CD4-positive, CD25-positive, alpha-beta regulatory T cell (primary cell): ENCODE data around the gene MAP3K5. TPM values are rescaled to one million over a fixed set of nuclear protein-coding genes. Genes with fewer than 3 reads are reported as not detected.
"Not testable (repeated sequence)": the region's sequence is repeated elsewhere in the genome, so short reads cannot be mapped to it uniquely, and the experiment has no call there.

ENCODE experiments used
- ATAC-seq, 2 donors: fragments of 150-1000 bp; cut with Tn5 transposase; one replicate each; pipeline ENCODE4 v1.10.0; 2021; ENCODE audit warnings: low read depth in 2 of 2, moderate number of reproducible peaks in 2 of 2, moderate library complexity in 1 of 2
- DNase-seq, 3 donors: peaks; one replicate each; pipeline versions ENCODE4 v3.0.0 to v3.0.0-alpha.2; 2012 to 2022; ENCODE audit warnings: mixed read lengths in 1 of 3
- H3K27ac ChIP-seq: one replicate; pipeline ENCODE4 v1.7.0; 2013; ENCODE audit warnings: mild to moderate bottlenecking, low read length; ENCODE audit not compliant: insufficient read depth, poor library complexity, severe bottlenecking
- H3K27me3 ChIP-seq: one replicate; pipeline ENCODE4 v1.7.0; 2013; ENCODE audit warnings: low read length; ENCODE audit not compliant: control insufficient read depth, insufficient read depth
- H3K36me3 ChIP-seq: one replicate; pipeline ENCODE4 v1.7.0; 2013; ENCODE audit warnings: mild to moderate bottlenecking, low read length, moderate library complexity; ENCODE audit not compliant: control insufficient read depth, insufficient read depth
- H3K4me1 ChIP-seq: 2 replicates; pipeline ENCODE4 v1.7.0; 2013; ENCODE audit warnings: mild to moderate bottlenecking, low read length; ENCODE audit not compliant: insufficient read depth, control insufficient read depth, poor library complexity, severe bottlenecking
- H3K4me3 ChIP-seq: one replicate; pipeline ENCODE4 v1.7.0; 2013; ENCODE audit warnings: low read depth, mild to moderate bottlenecking, low read length, moderate library complexity
- H3K9me3 ChIP-seq, 2 experiments: 1 replicate in 1 of 2; 2 replicates in 1 of 2; pipeline ENCODE4 v1.7.0; 2013; ENCODE audit warnings: low read length in 2 of 2, mild to moderate bottlenecking in 1 of 2, moderate library complexity in 1 of 2; ENCODE audit not compliant: control insufficient read depth in 2 of 2
- H3K27ac Mint-ChIP-seq, 3 donors: one replicate each; pipeline ENCODE4 v1.8.0; 2020 to 2022; ENCODE audit warnings: mild to moderate bottlenecking in 3 of 3, mixed read lengths in 3 of 3, moderate library complexity in 2 of 3
- H3K27me3 Mint-ChIP-seq: one replicate; pipeline ENCODE4 v1.8.0; 2022; ENCODE audit warnings: mild to moderate bottlenecking, mixed read lengths
- H3K36me3 Mint-ChIP-seq: one replicate; pipeline ENCODE4 v1.8.0; 2020; ENCODE audit warnings: mixed read lengths
- H3K4me1 Mint-ChIP-seq, 4 donors: one replicate each; pipeline ENCODE4 v1.8.0; 2020 to 2022; ENCODE audit warnings: mixed read lengths in 4 of 4, mild to moderate bottlenecking in 1 of 4
- H3K4me3 Mint-ChIP-seq, 4 donors: one replicate each; pipeline ENCODE4 v1.8.0; 2020 to 2022; ENCODE audit warnings: mild to moderate bottlenecking in 4 of 4, mixed read lengths in 4 of 4, moderate library complexity in 3 of 4
- H3K9me3 Mint-ChIP-seq, 7 donors: one replicate each; pipeline ENCODE4 v1.8.0; 2020 to 2022; ENCODE audit warnings: mixed read lengths in 7 of 7, mild to moderate bottlenecking in 3 of 7, moderate library complexity in 2 of 7
- polyA plus RNA-seq, 4 donors: library from polyadenylated mRNA; unstranded; fragments of 300-500 nt; fragmentation: Illumina TruSeq; gene quantifications; one replicate each; pipeline ENCODE4 v1.2.3, GENCODE V29; 2021
- total RNA-seq: library from RNA; stranded (reverse); gene quantifications from one replicate; pipeline ENCODE4 v1.2.3, GENCODE V29; 2022

MAP3K5 gene
- total and polyA plus RNA-seq, 5 donors from 2014 or later: 14.4 to 44.0 (median 20.5) TPM

GRCh38 chr6:136763255-136763654 lies 29.0 kb downstream of the MAP3K5 start:
- Mint-ChIP-seq H3K36me3 (peaks cover 2% of the 10 kb centered on the region), H3K27ac (peak overlapping the region; percentile 78 to 98 (median 88)), H3K4me3 (peak overlapping the region; percentile 48 to 90 (median 84)), H3K4me1 (peaks cover 45 to 91% (median 76%) of the 10 kb centered on the region in 4 donors), H3K27me3 (no peaks in the 10 kb centered on the region), H3K9me3 (peaks cover 0 to 2% (median 0%) of the 10 kb centered on the region in 7 donors)
- H3K36me3 ChIP-seq: no peaks in the 10 kb centered on the region
- no peaks in the 10 kb centered on the region for H3K9me3 ChIP-seq
- DNase-seq: no peak
- no peak for ATAC-seq
- H3K4me1 ChIP-seq: peaks cover 75% of the 10 kb centered on the region
- H3K27ac ChIP-seq: peak overlapping the region; percentile 77
- no peaks in the 10 kb centered on the region for H3K27me3 ChIP-seq
- H3K4me3 ChIP-seq: peak overlapping the region; percentile 76

DNA sequence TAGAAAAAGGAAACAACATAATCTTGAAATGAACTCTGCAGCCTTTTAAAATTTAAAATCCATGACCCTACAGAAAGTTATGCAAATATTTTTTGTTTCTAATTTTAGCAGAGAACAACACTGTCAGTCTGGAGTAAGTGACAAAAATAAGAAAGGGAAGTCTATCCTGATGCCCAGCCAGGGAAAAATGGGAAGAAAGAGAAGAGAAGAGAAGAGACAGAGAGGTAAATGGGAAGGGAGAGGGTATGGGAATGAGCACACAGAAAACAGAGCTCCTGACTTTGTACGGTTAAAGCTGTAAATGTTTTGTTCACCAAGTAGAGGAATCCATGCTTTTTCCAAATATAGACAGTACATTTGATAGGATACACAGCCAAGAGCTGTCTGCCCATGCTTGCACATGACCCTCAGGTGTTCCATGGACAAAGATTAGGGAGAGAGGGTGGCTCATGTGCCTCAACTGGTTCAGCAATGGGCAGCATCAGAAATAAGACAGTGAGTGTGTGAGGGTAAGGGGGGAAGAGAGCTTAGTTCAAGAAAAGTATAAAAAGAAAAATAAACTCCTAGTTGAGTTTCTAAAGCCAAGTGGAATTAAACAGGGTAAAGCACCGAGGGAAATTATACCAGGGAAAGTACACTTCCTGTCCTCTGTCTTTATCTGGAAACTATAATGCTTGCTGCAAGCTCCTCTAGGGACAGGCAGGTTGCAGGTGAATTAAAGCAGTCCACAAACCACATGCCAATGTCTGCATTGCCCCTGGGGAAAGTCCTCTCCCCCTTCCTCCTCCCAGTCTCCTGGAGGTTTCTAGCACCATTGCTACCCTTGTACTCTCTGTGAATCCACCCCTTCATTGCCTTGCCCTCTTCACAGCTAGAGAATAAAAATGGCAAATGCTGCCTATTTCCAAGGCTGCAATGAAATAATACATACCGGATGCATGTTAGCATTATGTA lies 30.0 kb downstream of the MAP3K5 start:
- Mint-ChIP-seq H3K4me3 (peak overlapping the region; percentile 77 to 92 (median 86)), H3K36me3 (peaks cover 4% of the 10 kb centered on the region), H3K27me3 (no peaks in the 10 kb centered on the region), H3K9me3 (peaks cover 0 to 2% (median 0%) of the 10 kb centered on the region in 7 donors), H3K4me1 (peaks cover 37 to 83% (median 70%) of the 10 kb centered on the region in 4 donors), H3K27ac (peak overlapping the region; percentile 87 to 97 (median 92))
- no peaks in the 10 kb centered on the region for H3K9me3 ChIP-seq
- no peak for ATAC-seq
- H3K27me3 ChIP-seq: no peaks in the 10 kb centered on the region
- H3K4me1 ChIP-seq: peaks cover 68% of the 10 kb centered on the region
- H3K27ac ChIP-seq: peak overlapping the region; percentile 77
- no peak for DNase-seq
- H3K36me3 ChIP-seq: no peaks in the 10 kb centered on the region
- peak overlapping the region; percentile 76 for H3K4me3 ChIP-seq

DNA sequence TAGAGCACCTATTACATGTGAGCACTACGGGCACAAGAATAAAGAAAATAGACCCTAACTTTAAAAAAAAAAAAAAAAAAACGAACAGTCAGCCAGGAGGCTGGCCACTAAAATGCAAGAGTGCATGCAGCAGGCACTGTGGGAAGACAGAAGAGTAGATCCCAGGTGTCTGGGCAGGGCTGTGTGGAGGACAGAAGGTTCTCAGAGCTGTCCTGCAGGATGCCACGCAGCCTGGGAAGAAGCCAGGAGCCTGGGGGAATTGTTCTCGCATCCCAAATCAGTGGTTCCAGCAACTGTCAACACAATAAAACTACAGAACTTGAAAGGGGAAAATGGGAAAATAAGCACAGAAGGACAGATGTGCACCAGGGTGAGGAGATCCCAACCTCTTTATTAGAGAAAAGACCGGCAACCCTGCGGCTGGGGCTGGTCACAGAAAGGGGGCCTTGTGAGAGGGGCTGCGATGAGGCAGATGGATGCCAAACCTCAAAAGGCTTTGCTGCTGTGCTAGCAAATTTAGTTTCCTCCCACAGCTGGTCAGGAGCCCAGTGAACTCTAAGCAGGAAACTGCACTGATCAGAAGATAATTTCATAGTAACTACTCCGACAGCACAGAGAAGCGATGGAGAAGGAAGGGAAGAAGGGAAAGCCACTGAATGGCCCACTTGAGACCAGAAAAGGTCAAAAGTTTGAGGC lies 30.9 kb downstream of the MAP3K5 start:
- Histone ChIP-seq H3K9me3 (no peaks in the 10 kb centered on the region), H3K27ac (peak overlapping the region; percentile 77), H3K4me3 (peak overlapping the region; percentile 76), H3K4me1 (peaks cover 63% of the 10 kb centered on the region), H3K27me3 (no peaks in the 10 kb centered on the region), H3K36me3 (no peaks in the 10 kb centered on the region)
- peaks cover 30 to 83% (median 72%) of the 10 kb centered on the region in 4 donors for H3K4me1 Mint-ChIP-seq
- H3K36me3 Mint-ChIP-seq: peaks cover 8% of the 10 kb centered on the region
- H3K4me3 Mint-ChIP-seq: peak overlapping the region; percentile 77 to 92 (median 86)
- DNase-seq (peak in 1 of 3 donors; percentile 60), ATAC-seq (peak; percentile 64 to 65)
- peaks cover 0 to 2% (median 0%) of the 10 kb centered on the region in 7 donors for H3K9me3 Mint-ChIP-seq
- no peaks in the 10 kb centered on the region for H3K27me3 Mint-ChIP-seq
- H3K27ac Mint-ChIP-seq: peak overlapping the region; percentile 87 to 97 (median 92)

GRCh38 chr6:136760781-136761180 lies 31.5 kb downstream of the MAP3K5 start:
- H3K4me3 ChIP-seq: peak overlapping the region; percentile 76
- not testable (repeated sequence) for H3K27me3 Mint-ChIP-seq, DNase-seq, H3K36me3 ChIP-seq, H3K9me3 ChIP-seq, H3K36me3 Mint-ChIP-seq, H3K27me3 ChIP-seq, ATAC-seq, H3K9me3 Mint-ChIP-seq
- peak overlapping the region; percentile 87 to 97 (median 92) for H3K27ac Mint-ChIP-seq
- H3K27ac ChIP-seq: peak overlapping the region; percentile 77
- peaks cover 25 to 83% (median 69%) of the 10 kb centered on the region in 4 donors for H3K4me1 Mint-ChIP-seq
- peaks cover 57% of the 10 kb centered on the region for H3K4me1 ChIP-seq
- peak overlapping the region; percentile 77 to 92 (median 86) for H3K4me3 Mint-ChIP-seq

DNA sequence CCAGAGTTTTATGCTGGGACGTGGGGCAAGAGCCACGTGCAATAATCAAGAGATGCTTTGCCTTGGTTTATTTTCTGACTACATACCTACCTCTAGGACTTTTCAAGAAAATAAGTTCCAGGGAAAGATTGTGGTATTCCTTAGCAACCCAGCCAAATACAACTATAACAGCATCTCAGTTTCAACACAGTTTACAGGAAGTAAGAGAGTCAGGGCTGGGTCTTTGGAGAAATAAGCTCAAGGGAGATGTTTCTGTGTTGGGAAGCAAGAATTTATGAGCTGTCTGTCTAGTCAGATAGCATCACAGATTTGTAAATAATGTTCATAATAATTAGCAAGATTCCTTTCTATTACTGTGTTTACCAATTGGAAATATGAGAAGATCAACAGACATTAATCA lies 35.1 kb downstream of the MAP3K5 start:
- DNase-seq: no peak
- H3K27me3 ChIP-seq: no peaks in the 10 kb centered on the region
- no peaks in the 10 kb centered on the region for H3K36me3 ChIP-seq
- no peaks in the 10 kb centered on the region for H3K9me3 Mint-ChIP-seq
- no peaks in the 10 kb centered on the region for H3K9me3 ChIP-seq
- no peak for ATAC-seq
- H3K27ac Mint-ChIP-seq: peak overlapping the region in 2 of 3 donors; percentile 27 to 30
- H3K27ac ChIP-seq: no peak overlapping the region
- peak overlapping the region in 3 of 4 donors; percentile 29 to 41 (median 32) for H3K4me3 Mint-ChIP-seq
- peaks cover 52% of the 10 kb centered on the region for H3K4me1 ChIP-seq
- H3K27me3 Mint-ChIP-seq: no peaks in the 10 kb centered on the region
- H3K4me1 Mint-ChIP-seq: peaks cover 23 to 84% (median 67%) of the 10 kb centered on the region in 4 donors
- peaks cover 11% of the 10 kb centered on the region for H3K36me3 Mint-ChIP-seq
- H3K4me3 ChIP-seq: no peak overlapping the region

DNA sequence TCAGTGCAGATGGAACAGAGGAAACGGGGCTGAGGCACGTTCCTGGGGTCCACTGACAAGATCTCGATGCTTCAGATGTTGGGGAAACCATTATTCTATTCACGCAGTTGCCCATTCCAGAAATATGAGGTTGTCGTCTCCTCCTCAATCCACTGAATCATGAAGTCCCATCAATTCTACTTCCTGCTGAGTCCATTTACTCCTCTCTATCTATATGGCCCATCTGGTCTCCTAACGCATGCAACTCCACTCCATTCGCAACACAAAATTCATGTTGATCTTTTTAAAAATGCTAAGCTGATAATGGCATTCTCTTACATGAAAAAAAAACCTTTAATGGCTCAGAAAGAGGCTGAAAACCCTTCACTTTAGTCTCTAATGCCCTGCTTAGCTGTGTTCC lies 37.5 kb downstream of the MAP3K5 start:
- Mint-ChIP-seq H3K9me3 (no peaks in the 10 kb centered on the region), H3K27me3 (no peaks in the 10 kb centered on the region), H3K27ac (peak overlapping the region in 2 of 3 donors; percentile 27 to 28), H3K36me3 (peaks cover 11% of the 10 kb centered on the region), H3K4me1 (peaks cover 24 to 87% (median 69%) of the 10 kb centered on the region in 4 donors), H3K4me3 (peak overlapping the region in 3 of 4 donors; percentile 5 to 21 (median 20))
- H3K36me3 ChIP-seq: no peaks in the 10 kb centered on the region
- no peak for ATAC-seq
- no peak overlapping the region for H3K27ac ChIP-seq
- H3K4me3 ChIP-seq: no peak overlapping the region
- H3K27me3 ChIP-seq: no peaks in the 10 kb centered on the region
- no peaks in the 10 kb centered on the region for H3K9me3 ChIP-seq
- H3K4me1 ChIP-seq: peaks cover 58% of the 10 kb centered on the region
- DNase-seq: no peak

GRCh38 chr6:136753624-136754023 lies 38.7 kb downstream of the MAP3K5 start:
- Histone ChIP-seq H3K27me3 (no peaks in the 10 kb centered on the region), H3K4me1 (peaks cover 70% of the 10 kb centered on the region), H3K36me3 (no peaks in the 10 kb centered on the region), H3K4me3 (peak overlapping the region; percentile 55), H3K27ac (peak overlapping the region; percentile 74), H3K9me3 (no peaks in the 10 kb centered on the region)
- H3K4me1 Mint-ChIP-seq: peaks cover 25 to 91% (median 73%) of the 10 kb centered on the region in 4 donors
- DNase-seq: peak; percentile 34 to 86 (median 80)
- ATAC-seq: peak; percentile 80 to 85
- no peaks in the 10 kb centered on the region for H3K27me3 Mint-ChIP-seq
- no peaks in the 10 kb centered on the region for H3K9me3 Mint-ChIP-seq
- peak overlapping the region; percentile 65 to 100 (median 91) for H3K27ac Mint-ChIP-seq
- H3K4me3 Mint-ChIP-seq: peak overlapping the region; percentile 52 to 91 (median 64)
- peaks cover 11% of the 10 kb centered on the region for H3K36me3 Mint-ChIP-seq
